ENCODE data around the gene GCC2. TPM values are rescaled to one million over a fixed set of nuclear protein-coding genes. Genes with fewer than 3 reads are reported as not detected.
A peak's percentile ranks its signal among the peaks of the same experiment; 100 is the strongest.

GCC2 gene
- total and polyA plus RNA-seq, 2 of the 8 experiments (the other 6 are each of a cell fraction or from before 2014, with no cell fraction given): 4.6 to 54.9 TPM

DNA sequence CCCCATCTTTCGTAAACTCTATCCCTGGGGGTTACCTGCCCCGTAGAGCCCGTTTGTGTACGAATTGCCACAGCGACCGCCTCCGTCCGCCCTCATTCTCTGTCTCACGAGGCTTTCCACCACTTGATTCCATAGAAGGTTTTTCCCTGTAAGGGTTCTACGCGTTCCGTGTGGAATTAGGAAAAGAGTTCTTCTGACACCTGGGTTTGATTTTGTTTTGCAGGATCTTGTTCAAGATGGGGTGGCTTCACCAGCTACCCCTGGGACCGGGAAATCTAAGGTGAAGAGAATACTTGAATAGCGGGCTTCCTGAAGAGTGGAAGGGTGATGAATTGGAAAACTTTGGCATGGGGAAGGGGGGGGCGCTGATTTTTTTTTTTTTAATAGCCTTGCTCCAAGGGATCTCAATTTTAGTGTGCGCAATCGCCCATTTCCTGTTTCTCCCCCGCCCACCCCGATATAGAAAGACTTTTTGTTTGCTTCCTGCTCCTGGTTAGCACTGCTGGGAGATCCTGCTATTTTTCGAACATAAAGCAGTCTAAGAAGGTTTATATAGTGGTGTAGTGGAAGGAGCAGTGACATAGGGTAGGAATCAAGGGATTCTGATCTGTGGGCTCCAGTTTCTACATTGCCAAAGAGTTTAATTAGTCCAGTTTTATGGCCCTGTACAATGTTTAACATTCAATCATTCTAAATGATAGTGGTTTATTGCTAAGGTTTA lies 564 bp downstream of the GCC2 start:
- no peak overlapping the region for H3K14ac ChIP-seq (ENCODE audit: insufficient read length)
- no peaks in the 10 kb centered on the region for H3K79me1 ChIP-seq (ENCODE audit: low read depth, low read length)
- peaks cover 4 to 16% of the 10 kb centered on the region in 2 experiments for H3K79me2 ChIP-seq (ENCODE audit: control insufficient read depth in 1 of 2, insufficient read depth in 2 of 2, low read length in 2 of 2)
- no peak overlapping the region for H4K5ac ChIP-seq (ENCODE audit: insufficient read length, low read depth, low read length)
- ChIA-PET CTCF (ENCODE audit: partially characterized antibody) (interaction anchor here (1.9 to 2.2 kb wide), 3 partner anchors 16 to 187 kb away, joined by 6 to 8 read pairs (median 7); no protein-coding TSS in a partner anchor), POLR2A (ENCODE audit: partially characterized antibody) (interaction anchor here (1.1 to 1.7 kb wide), 6 partner anchors 10 to 86 kb away, joined by 3 to 18 read pairs (median 4); no protein-coding TSS in a partner anchor)
- peak overlapping the region; percentile 97 for H4K8ac ChIP-seq (ENCODE audit: extremely low read depth, insufficient read depth, low read length)
- H3K9me3 ChIP-seq (ENCODE audit: insufficient read depth in 2 of 2, low read depth in 1 of 2, low read length in 1 of 2): no peaks in the 10 kb centered on the region
- H3K18ac ChIP-seq (ENCODE audit: extremely low read depth, low read length): peak overlapping the region; percentile 90
- H2AFZ ChIP-seq (ENCODE audit: low read length): no peak overlapping the region; the same call in 1 of the 2 replicates
- WGBS, 2 experiments (ENCODE audit: extremely low coverage in 1 of 2, insufficient coverage in 1 of 2, insufficient read length in 1 of 2, insufficient replicate concordance in 2 of 2, low coverage in 1 of 2, low lambda C conversion rate in 2 of 2, missing lambda C conversion rate in 1 of 2): 3% methylated on average over 20 of the region's 20 CpGs; no CpG with 5 or more reads in 1 of the 2 experiments
- no peak overlapping the region for H2BK120ac ChIP-seq (replicated peaks; ENCODE audit: low read depth, low read length)
- H2BK12ac ChIP-seq (ENCODE audit: low read depth, low read length): peak overlapping the region; percentile 53; the same call in 1 of the 2 replicates
- no peak overlapping the region for H3K4ac ChIP-seq (replicated peaks; ENCODE audit: insufficient read length, low read depth, low read length)
- H2AK5ac ChIP-seq (ENCODE audit: low read depth, low read length): no peak overlapping the region
- H3K23me2 ChIP-seq (ENCODE audit: low read depth, low read length): peaks cover 4% of the 10 kb centered on the region; the same call in 1 of the 2 replicates
- DNase-seq (ENCODE audit: low read depth in 1 of 2, low spot score in 2 of 2) (no peak), FAIRE-seq (no peak)
- no peak overlapping the region for H2BK20ac ChIP-seq (ENCODE audit: low read length)
- peak overlapping the region; percentile 85 for H2BK5ac ChIP-seq (ENCODE audit: low read depth, low read length)
- peak overlapping the region; percentile 78 to 92 (median 86) for H3K9ac ChIP-seq (replicated peaks in 1 of 4; ENCODE audit: extremely low read depth in 1 of 4, low read depth in 3 of 4, low read length in 3 of 4)
- H4K91ac ChIP-seq (replicated peaks; ENCODE audit: insufficient read length, low read length): no peak overlapping the region
- H3K36me3 ChIP-seq (ENCODE audit: control insufficient read depth in 2 of 4, insufficient read depth in 4 of 4, low read length in 3 of 4): peaks cover 0 to 27% (median 15%) of the 10 kb centered on the region in 4 experiments; a peak in 6 of 8 replicates
- peaks cover 0 to 4% (median 0%) of the 10 kb centered on the region in 4 experiments; a peak in 1 of 7 replicates for H3K4me1 ChIP-seq (replicated peaks in 1 of 4; ENCODE audit: control insufficient read depth in 3 of 4, insufficient read depth in 4 of 4, low read length in 3 of 4)
- peak overlapping the region; percentile 80 to 95 (median 84) for H3K4me3 ChIP-seq (ENCODE audit: extremely low read depth in 1 of 4, insufficient read depth in 2 of 4, low read depth in 3 of 4, low read length in 4 of 4)
- no peak overlapping the region for H2BK15ac ChIP-seq (ENCODE audit: low read length)
- H3K27ac ChIP-seq (ENCODE audit: low read depth, low read length): peak overlapping the region; percentile 82
- peak overlapping the region; percentile 64 to 91 for H3K4me2 ChIP-seq (ENCODE audit: insufficient read depth in 1 of 2, low read depth in 2 of 2, low read length in 2 of 2)
- H3K27me3 ChIP-seq (replicated peaks in 1 of 4; ENCODE audit: control insufficient read depth in 3 of 4, extremely low read depth in 1 of 4, insufficient read depth in 3 of 4, low read length in 3 of 4): no peaks in the 10 kb centered on the region
- no peaks in the 10 kb centered on the region for H4K20me1 ChIP-seq (replicated peaks in 1 of 2; ENCODE audit: control insufficient read depth in 1 of 2, insufficient read depth in 2 of 2, low read length in 2 of 2)
- no peak overlapping the region for H3K23ac ChIP-seq (ENCODE audit: insufficient read length)
- H3K56ac ChIP-seq (replicated peaks; ENCODE audit: insufficient read length, low read depth, low read length): no peak overlapping the region
- TF ChIP-seq SIRT6 (IDR thresholded peaks at IDR 0.05; ENCODE audit: low read length) (no peak), POU5F1 (IDR thresholded peaks at IDR 0.05; ENCODE audit: low read depth, low read length) (no peak), JUND (IDR thresholded peaks at IDR 0.05; ENCODE audit: low read length) (no peak), CREB1 (IDR thresholded peaks at IDR 0.05) (no peak), RBBP5 (IDR thresholded peaks at IDR 0.05; ENCODE audit: borderline replicate concordance, low read depth, low read length) (0 out of 2 replicates have a peak, but pooled peaks have one; percentile 23), MAFK (IDR thresholded peaks at IDR 0.05; ENCODE audit: low read depth, low read length) (no peak), TEAD4 (IDR thresholded peaks at IDR 0.05; ENCODE audit: low read depth, low read length) (no peak), BACH1 (IDR thresholded peaks at IDR 0.05; ENCODE audit: low read length) (no peak), TAF1 (IDR thresholded peaks at IDR 0.05; ENCODE audit: low read depth, low read length) (no peak), ASH2L (IDR thresholded peaks at IDR 0.05; ENCODE audit: low read length) (peak; percentile 63), SAP30 (IDR thresholded peaks at IDR 0.05; ENCODE audit: insufficient read depth, insufficient replicate concordance, low read length) (peak; percentile 67)
- TF ChIP-seq, protein P1, sequence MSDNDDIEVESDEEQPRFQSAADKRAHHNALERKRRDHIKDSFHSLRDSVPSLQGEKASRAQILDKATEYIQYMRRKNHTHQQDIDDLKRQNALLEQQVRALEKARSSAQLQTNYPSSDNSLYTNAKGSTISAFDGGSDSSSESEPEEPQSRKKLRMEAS (IDR thresholded peaks at IDR 0.05): no peak
